ENCODE results near the gene CHRNB2.

The CHRNB2 gene

GRCh38 chr1:154593390-154593789 lies 25.8 kb downstream of the CHRNB2 start:
- no peak for TF ChIP-seq JUND (IDR thresholded peaks at IDR 0.05; ENCODE audit: low read depth)
- DNase-seq (ENCODE audit: low read depth in 1 of 2, low spot score in 1 of 2): no peak
- in situ Hi-C loops (cut with HindIII; ENCODE audit: low pct_unique_long_range_greater_than_20kb, low sequenced_read_pairs): no loop called here

- in situ Hi-C loops (cut with HindIII; ENCODE audit: low pct_unique_long_range_greater_than_20kb, low sequenced_read_pairs): no loop called here
- no peak for DNase-seq (ENCODE audit: low read depth in 1 of 2, low spot score in 1 of 2)
Measured at GRCh38 chr1:154594811-154595210, 27.2 kb downstream of the CHRNB2 start.

GRCh38 chr1:154595621-154596020 lies 28.0 kb downstream of the CHRNB2 start:
- in situ Hi-C loops (cut with HindIII; ENCODE audit: low pct_unique_long_range_greater_than_20kb, low sequenced_read_pairs): no loop called here
- TF ChIP-seq JUND (IDR thresholded peaks at IDR 0.05; ENCODE audit: low read depth): no peak
- DNase-seq (ENCODE audit: low read depth in 1 of 2, low spot score in 1 of 2): no peak

More at GRCh38 chr1:154594811-154595210, 27.2 kb downstream of the CHRNB2 start:
- TF ChIP-seq JUND (IDR thresholded peaks at IDR 0.05; ENCODE audit: low read depth): no peak

GRCh38 chr1:154598871-154599635 lies 31.5 kb downstream of the CHRNB2 start:
- no peak for TF ChIP-seq JUND (IDR thresholded peaks at IDR 0.05; ENCODE audit: low read depth)
- in situ Hi-C loops (cut with HindIII; ENCODE audit: low pct_unique_long_range_greater_than_20kb, low sequenced_read_pairs): no loop called here
- no peak for DNase-seq (ENCODE audit: low read depth in 1 of 2, low spot score in 1 of 2)

DNA sequence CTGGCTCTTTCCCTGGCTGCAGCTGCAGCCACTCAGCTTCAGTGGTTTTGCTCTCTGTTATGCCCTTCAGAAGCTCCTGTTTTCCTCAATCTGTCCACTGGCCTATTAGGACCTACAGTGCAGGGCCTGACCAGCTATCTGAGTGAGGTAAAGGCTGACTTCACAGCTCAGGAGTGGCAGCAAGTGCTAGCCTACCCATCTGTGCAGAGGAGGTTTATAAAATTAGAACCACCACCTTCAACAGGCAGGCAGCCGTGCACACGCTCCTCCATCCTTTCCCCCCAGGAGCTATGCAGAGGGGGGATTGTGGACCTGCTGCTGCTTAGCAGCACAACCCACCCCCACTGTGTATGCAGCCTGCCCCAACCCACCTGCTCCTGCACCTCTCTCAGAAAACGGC lies 32.1 kb downstream of the CHRNB2 start:
- in situ Hi-C loops (cut with HindIII; ENCODE audit: low pct_unique_long_range_greater_than_20kb, low sequenced_read_pairs): no loop called here
- DNase-seq (ENCODE audit: low read depth in 1 of 2, low spot score in 1 of 2): no peak
- TF ChIP-seq JUND (IDR thresholded peaks at IDR 0.05; ENCODE audit: low read depth): no peak

GRCh38 chr1:154603317-154603716 lies 35.7 kb downstream of the CHRNB2 start:
- DNase-seq (ENCODE audit: low read depth in 1 of 2, low spot score in 1 of 2): no peak
- in situ Hi-C loops (cut with HindIII; ENCODE audit: low pct_unique_long_range_greater_than_20kb, low sequenced_read_pairs): no loop called here
- no peak for TF ChIP-seq JUND (IDR thresholded peaks at IDR 0.05; ENCODE audit: low read depth)

DNA sequence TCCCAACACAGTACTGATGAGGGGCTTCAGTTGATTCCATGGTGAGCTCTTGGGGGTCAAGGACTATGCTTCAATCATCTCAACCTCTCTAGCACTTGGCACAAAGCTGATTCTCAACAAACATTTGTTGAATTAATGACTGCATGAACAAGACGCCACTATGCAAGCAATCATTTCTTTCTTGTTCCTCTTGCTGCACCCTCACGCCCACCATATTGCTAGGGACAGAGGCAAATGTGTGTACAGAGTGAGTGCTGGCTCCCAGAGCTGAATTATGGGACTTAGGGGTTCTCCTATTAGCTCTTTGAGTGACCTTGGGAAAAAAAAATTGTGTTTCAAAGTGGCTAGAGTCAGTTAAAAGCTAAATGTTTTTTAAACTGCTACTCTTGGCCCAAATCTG lies 38.0 kb downstream of the CHRNB2 start:
- in situ Hi-C loops (cut with HindIII; ENCODE audit: low pct_unique_long_range_greater_than_20kb, low sequenced_read_pairs): no loop called here
- no peak for DNase-seq (ENCODE audit: low read depth in 1 of 2, low spot score in 1 of 2)
- no peak for TF ChIP-seq JUND (IDR thresholded peaks at IDR 0.05; ENCODE audit: low read depth)

- DNase-seq (ENCODE audit: low read depth in 1 of 2, low spot score in 1 of 2): peak in 1 of 2 experiments; percentile 44
- no peak for TF ChIP-seq JUND (IDR thresholded peaks at IDR 0.05; ENCODE audit: low read depth)
- in situ Hi-C loops (cut with HindIII; ENCODE audit: low pct_unique_long_range_greater_than_20kb, low sequenced_read_pairs): no loop called here
Measured at GRCh38 chr1:154607106-154607608, 39.6 kb downstream of the CHRNB2 start.

- no peak for TF ChIP-seq JUND (IDR thresholded peaks at IDR 0.05; ENCODE audit: low read depth)
- peak; percentile 61 to 97 for DNase-seq (ENCODE audit: low read depth in 1 of 2, low spot score in 1 of 2)
- in situ Hi-C loops (cut with HindIII; ENCODE audit: low pct_unique_long_range_greater_than_20kb, low sequenced_read_pairs): no loop called here
Measured at GRCh38 chr1:154607609-154608396, 40.2 kb downstream of the CHRNB2 start, which contains the start of gene ADAR. Gene ADAR, minus strand, starts transcription at chr1:154608186. Its CDS starts 180 bp downstream, at chr1:154608006.

- in situ Hi-C loops (cut with HindIII; ENCODE audit: low pct_unique_long_range_greater_than_20kb, low sequenced_read_pairs): no loop called here
- no peak for TF ChIP-seq JUND (IDR thresholded peaks at IDR 0.05; ENCODE audit: low read depth)
- peak; percentile 42 to 83 for DNase-seq (ENCODE audit: low read depth in 1 of 2, low spot score in 1 of 2)
Measured at GRCh38 chr1:154608397-154609270, 41.1 kb downstream of the CHRNB2 start.

DNA sequence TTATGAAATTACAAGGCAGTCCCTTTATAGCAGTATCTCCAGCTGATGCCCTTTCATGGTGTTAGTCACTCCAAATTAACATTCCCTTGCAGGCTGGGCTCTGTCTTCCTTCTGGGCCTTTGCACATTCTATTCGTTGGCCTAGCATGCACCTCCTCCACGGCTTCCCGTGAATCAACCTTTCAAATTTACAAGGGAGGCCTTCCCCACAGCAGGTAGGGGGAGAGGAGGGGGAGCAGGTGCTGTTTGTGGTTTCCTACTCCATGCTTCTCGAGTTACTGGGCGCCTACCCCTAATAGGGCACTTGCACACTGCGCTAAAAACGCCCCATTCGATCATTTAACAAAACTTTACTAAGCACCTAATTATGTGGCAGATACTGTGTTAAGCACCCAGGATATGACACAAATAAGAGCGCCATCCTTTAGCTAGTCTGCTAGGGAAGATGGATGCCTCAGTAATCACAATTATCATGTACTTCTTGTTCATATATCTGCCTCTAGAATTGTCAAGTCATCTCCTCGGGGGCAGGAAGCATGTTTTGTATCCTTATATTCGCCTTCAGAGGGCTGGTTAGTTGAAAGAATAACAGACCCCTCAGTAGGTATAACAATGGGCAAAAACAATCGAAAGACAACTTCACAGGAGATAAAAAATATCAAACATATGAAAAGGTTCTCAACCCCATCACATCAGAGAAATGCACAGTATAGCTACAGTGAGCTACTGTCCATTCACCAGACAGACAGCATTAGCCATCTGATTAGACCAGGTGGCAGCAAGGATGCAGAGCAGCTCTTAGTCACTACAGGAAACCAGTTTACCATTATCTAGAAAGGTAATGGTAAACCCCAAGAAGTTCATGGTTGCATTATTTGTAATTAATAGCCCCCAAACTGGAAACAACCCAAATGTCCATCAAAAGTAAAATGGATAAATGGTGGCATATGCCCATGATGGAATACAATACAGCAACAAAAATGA lies 42.1 kb downstream of the CHRNB2 start:
- in situ Hi-C loops (cut with HindIII; ENCODE audit: low pct_unique_long_range_greater_than_20kb, low sequenced_read_pairs): no loop called here
- no peak for TF ChIP-seq JUND (IDR thresholded peaks at IDR 0.05; ENCODE audit: low read depth)
- DNase-seq (ENCODE audit: low read depth in 1 of 2, low spot score in 1 of 2): peak in 1 of 2 experiments; percentile 14

Data from T47D (cell line).